CD14-positive monocyte (primary cell): ENCODE data around the gene TERT. TPM values are rescaled to one million over a fixed set of nuclear protein-coding genes. Genes with fewer than 3 reads are reported as not detected.

Source experiments
- DNase-seq, 3 donors: peaks; one replicate each; pipeline ENCODE4 v3.0.0-alpha.2; 2011 to 2022
- H2AFZ ChIP-seq: 2 replicates; pipeline ENCODE4 v1.6.0; 2012; ENCODE audit warnings: mild to moderate bottlenecking, low read depth, low read length, inconsistent platforms; ENCODE audit not compliant: insufficient read depth, poor library complexity, severe bottlenecking
- H3K27ac ChIP-seq, 2 donors: 1 replicate in 1 of 2; 2 replicates in 1 of 2; pipeline ENCODE4 v1.5.1; 2012 to 2013; ENCODE audit warnings: low read length in 2 of 2, control low read depth in 1 of 2, inconsistent platforms in 1 of 2, low read depth in 1 of 2, mild to moderate bottlenecking in 1 of 2
- H3K27me3 ChIP-seq, 2 donors: one replicate each; pipeline versions ENCODE4 v1.6.0 to v1.6.1; 2011 to 2013; ENCODE audit warnings: low read length in 2 of 2; ENCODE audit not compliant: control insufficient read depth in 2 of 2, insufficient read depth in 2 of 2
- H3K36me3 ChIP-seq, 2 donors: replicated peaks in 1 of 2; 1 replicate in 1 of 2; 2 replicates in 1 of 2; pipeline versions ENCODE4 v1.5.1 to v1.6.1; 2012 to 2013; ENCODE audit warnings: low read length in 2 of 2, control low read depth in 1 of 2, inconsistent platforms in 1 of 2, mild to moderate bottlenecking in 1 of 2; ENCODE audit not compliant: insufficient read depth in 2 of 2, control insufficient read depth in 1 of 2
- H3K4me1 ChIP-seq, 2 donors: 1 replicate in 1 of 2; 2 replicates in 1 of 2; pipeline versions ENCODE4 v1.5.1 to v1.6.1; 2012 to 2013; ENCODE audit warnings: low read length in 2 of 2, control low read depth in 1 of 2, inconsistent platforms in 1 of 2, mild to moderate bottlenecking in 1 of 2, moderate library complexity in 1 of 2; ENCODE audit not compliant: insufficient read depth in 2 of 2, control insufficient read depth in 1 of 2
- H3K4me2 ChIP-seq: replicated peaks from 2 replicates; pipeline ENCODE3; 2012; ENCODE audit warnings: low read length, moderate library complexity, mild to moderate bottlenecking; ENCODE audit not compliant: poor library complexity, severe bottlenecking; ENCODE audit errors: extremely low read depth
- H3K4me3 ChIP-seq, 3 experiments: fragments of 200-600 bp in 1 of 3; sonication (generic) in 1 of 3; replicated peaks in 1 of 3; 1 replicate in 2 of 3; 2 replicates in 1 of 3; pipeline ENCODE4 v1.5.1; 2011 to 2013; ENCODE audit warnings: low read length in 3 of 3, mild to moderate bottlenecking in 3 of 3, control low read depth in 2 of 3, low read depth in 2 of 3, inconsistent platforms in 1 of 3, moderate library complexity in 1 of 3
- H3K79me2 ChIP-seq: 2 replicates; pipeline ENCODE4 v1.6.0; 2012; ENCODE audit warnings: mild to moderate bottlenecking, control low read depth, inconsistent platforms, low read length, moderate library complexity; ENCODE audit not compliant: insufficient read depth
- H3K9ac ChIP-seq: 2 replicates; pipeline ENCODE4 v1.6.0; 2017; ENCODE audit warnings: low read length, mild to moderate bottlenecking; ENCODE audit not compliant: insufficient read depth, poor library complexity, severe bottlenecking
- H3K9me3 ChIP-seq, 2 donors: replicated peaks in 1 of 2; 1 replicate in 1 of 2; 2 replicates in 1 of 2; pipeline versions ENCODE4 v1.5.1 to v1.6.1; 2012 to 2013; ENCODE audit warnings: low read length in 2 of 2, control low read depth in 1 of 2; ENCODE audit not compliant: control insufficient read depth in 1 of 2, insufficient read depth in 1 of 2
- H4K20me1 ChIP-seq: 2 replicates; pipeline ENCODE4 v1.6.0; 2012; ENCODE audit warnings: mild to moderate bottlenecking, low read length, control low read depth, moderate library complexity; ENCODE audit not compliant: insufficient read depth
- H3K27ac Mint-ChIP-seq, 7 donors: one replicate each; pipeline ENCODE4 v1.8.0; 2020; ENCODE audit warnings: mild to moderate bottlenecking in 7 of 7, mixed read lengths in 7 of 7, moderate library complexity in 6 of 7, inconsistent platforms in 2 of 7
- H3K27me3 Mint-ChIP-seq, 3 donors: one replicate each; pipeline ENCODE4 v1.8.0; 2021 to 2022; ENCODE audit warnings: low read depth in 3 of 3, mild to moderate bottlenecking in 3 of 3, mixed read lengths in 3 of 3, moderate library complexity in 3 of 3, inconsistent platforms in 1 of 3
- H3K36me3 Mint-ChIP-seq, 2 donors: one replicate each; pipeline ENCODE4 v1.8.0; 2020; ENCODE audit warnings: mixed read lengths in 2 of 2, inconsistent platforms in 1 of 2, mild to moderate bottlenecking in 1 of 2
- H3K4me1 Mint-ChIP-seq: one replicate; pipeline ENCODE4 v1.8.0; 2020; ENCODE audit warnings: mild to moderate bottlenecking, mixed read lengths
- H3K4me3 Mint-ChIP-seq, 2 donors: one replicate each; pipeline ENCODE4 v1.8.0; 2020; ENCODE audit warnings: mild to moderate bottlenecking in 2 of 2, mixed read lengths in 2 of 2, moderate library complexity in 1 of 2
- H3K9me3 Mint-ChIP-seq, 7 donors: one replicate each; pipeline ENCODE4 v1.8.0; 2020 to 2022; ENCODE audit warnings: mixed read lengths in 7 of 7, mild to moderate bottlenecking in 6 of 7, moderate library complexity in 6 of 7, inconsistent platforms in 2 of 7
- WGBS: methylation state at CpG from one replicate; pipeline ENCODE4 v1.1.5; 2013; ENCODE audit warnings: missing lambda C conversion rate; ENCODE audit not compliant: insufficient coverage; 5-methylcytosine and 5-hydroxymethylcytosine counted together
- intact Hi-C, 2 donors: fragments of 100-400 bp; cut with micrococcal nuclease; formaldehyde crosslinking; loops; one replicate each; pipeline versions ENCODE4 v1.15.0 to v1.15.1; 2023
- polyA plus RNA-seq, 3 donors: library from polyadenylated mRNA; depleted of rRNA in 1 of 3; unstranded in 2 of 3; stranded (reverse) in 1 of 3; fragments of 300-500 nt in 2 of 3; fragments of >200 nt in 1 of 3; fragmentation: Illumina TruSeq in 2 of 3; gene quantifications; 1 replicate in 2 of 3; 2 replicates in 1 of 3; pipeline ENCODE4 v1.2.3, GENCODE V29; 2012 to 2021
- TF ChIP-seq, protein P1 (sequence below): fragments of 200-600 bp; IDR thresholded peaks from one replicate; pipeline ENCODE4 v1.8.0; 2022; ENCODE audit warnings: antibody characterized with exemption, mild to moderate bottlenecking

The TERT gene
- polyA plus RNA-seq, 3 donors, result not detected

GRCh38 chr5:1272201-1272600 is 22.7 kb downstream of the TERT start:
- Mint-ChIP-seq H3K27me3 (peaks cover 0 to 5% (median 2%) of the 10 kb centered on the region in 3 donors), H3K4me3 (no peak overlapping the region), H3K9me3 (peaks cover 15 to 34% (median 21%) of the 10 kb centered on the region in 7 donors), H3K4me1 (no peaks in the 10 kb centered on the region), H3K36me3 (no peaks in the 10 kb centered on the region), H3K27ac (no peak overlapping the region)
- Histone ChIP-seq H2AFZ (no peak overlapping the region), H3K9ac (no peak overlapping the region), H3K27ac (no peak overlapping the region), H3K9me3 (peaks cover 12 to 39% of the 10 kb centered on the region in 2 donors), H3K36me3 (no peaks in the 10 kb centered on the region), H3K27me3 (no peaks in the 10 kb centered on the region), H3K4me3 (no peak overlapping the region), H4K20me1 (no peaks in the 10 kb centered on the region), H3K4me1 (no peaks in the 10 kb centered on the region), H3K4me2 (no peak overlapping the region), H3K79me2 (no peaks in the 10 kb centered on the region)
- TF ChIP-seq, protein P1, sequence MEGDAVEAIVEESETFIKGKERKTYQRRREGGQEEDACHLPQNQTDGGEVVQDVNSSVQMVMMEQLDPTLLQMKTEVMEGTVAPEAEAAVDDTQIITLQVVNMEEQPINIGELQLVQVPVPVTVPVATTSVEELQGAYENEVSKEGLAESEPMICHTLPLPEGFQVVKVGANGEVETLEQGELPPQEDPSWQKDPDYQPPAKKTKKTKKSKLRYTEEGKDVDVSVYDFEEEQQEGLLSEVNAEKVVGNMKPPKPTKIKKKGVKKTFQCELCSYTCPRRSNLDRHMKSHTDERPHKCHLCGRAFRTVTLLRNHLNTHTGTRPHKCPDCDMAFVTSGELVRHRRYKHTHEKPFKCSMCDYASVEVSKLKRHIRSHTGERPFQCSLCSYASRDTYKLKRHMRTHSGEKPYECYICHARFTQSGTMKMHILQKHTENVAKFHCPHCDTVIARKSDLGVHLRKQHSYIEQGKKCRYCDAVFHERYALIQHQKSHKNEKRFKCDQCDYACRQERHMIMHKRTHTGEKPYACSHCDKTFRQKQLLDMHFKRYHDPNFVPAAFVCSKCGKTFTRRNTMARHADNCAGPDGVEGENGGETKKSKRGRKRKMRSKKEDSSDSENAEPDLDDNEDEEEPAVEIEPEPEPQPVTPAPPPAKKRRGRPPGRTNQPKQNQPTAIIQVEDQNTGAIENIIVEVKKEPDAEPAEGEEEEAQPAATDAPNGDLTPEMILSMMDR, result no peak
- 96% methylated on average over 12 of the region's 21 CpGs for WGBS
- DNase-seq, result no peak
- intact Hi-C loops, result no loop called here

- no peak overlapping the region for H3K27ac Mint-ChIP-seq
- Histone ChIP-seq H3K36me3 (no peaks in the 10 kb centered on the region), H3K4me1 (no peaks in the 10 kb centered on the region), H3K4me2 (no peak overlapping the region), H2AFZ (no peak overlapping the region), H3K4me3 (no peak overlapping the region), H3K27me3 (no peaks in the 10 kb centered on the region), H4K20me1 (no peaks in the 10 kb centered on the region), H3K9ac (no peak overlapping the region), H3K9me3 (peaks cover 12 to 36% of the 10 kb centered on the region in 2 donors), H3K27ac (no peak overlapping the region), H3K79me2 (no peaks in the 10 kb centered on the region)
- no peaks in the 10 kb centered on the region for H3K4me1 Mint-ChIP-seq
- TF ChIP-seq, protein P1, result no peak
- DNase-seq, result no peak
- H3K36me3 Mint-ChIP-seq, result no peaks in the 10 kb centered on the region
- peaks cover 11 to 34% (median 23%) of the 10 kb centered on the region in 7 donors for H3K9me3 Mint-ChIP-seq
- peaks cover 0 to 5% (median 2%) of the 10 kb centered on the region in 3 donors for H3K27me3 Mint-ChIP-seq
- intact Hi-C loops, result no loop called here
- WGBS, result 96% methylated on average over 38 of the region's 39 CpGs
- H3K4me3 Mint-ChIP-seq, result no peak overlapping the region
Observed at GRCh38 chr5:1270933-1271914, 23.6 kb downstream of the TERT start.
